GM12878 (cell line): Measurements from ENCODE around the gene GARNL3.

Experiments
- CTCF ChIP-seq, 3 experiments: IDR thresholded peaks in 2 of 3; conservative IDR thresholded peaks in 1 of 3; 2 replicates each; pipeline ENCODE4 v1.5.1; 2011; ENCODE audit warnings: low read depth in 3 of 3, low read length in 3 of 3, mild to moderate bottlenecking in 3 of 3, control low read depth in 2 of 3, moderate library complexity in 2 of 3, inconsistent platforms in 1 of 3, mixed read lengths in 1 of 3; ENCODE audit not compliant: control insufficient read depth in 2 of 3, insufficient read depth in 1 of 3; ENCODE audit errors: extremely low read depth in 1 of 3
- MAX ChIP-seq: IDR thresholded peaks from 2 replicates; pipeline ENCODE4 v1.6.1; 2012; ENCODE audit warnings: low read depth, low read length, improper control_type of control experiment
- POLR2A ChIP-seq: IDR thresholded peaks from 2 replicates; pipeline ENCODE4 v1.6.1; 2011; ENCODE audit warnings: low read depth, mild to moderate bottlenecking, low read length
- RCOR1 ChIP-seq: conservative IDR thresholded peaks from 2 replicates; pipeline ENCODE4 v1.6.1; 2012; ENCODE audit warnings: low read depth, low read length, improper control_type of control experiment
- USF1 ChIP-seq: IDR thresholded peaks from 2 replicates; pipeline ENCODE4 v1.6.1; 2011; ENCODE audit warnings: borderline replicate concordance, low read depth, mild to moderate bottlenecking, moderate library complexity, mixed read lengths, low read length; ENCODE audit not compliant: insufficient read depth; ENCODE audit errors: extremely low read length

- no peak for TF ChIP-seq POLR2A
- TF ChIP-seq MAX: no peak
- TF ChIP-seq CTCF (IDR thresholded peaks at IDR 0.05 in 2 of 3, conservative IDR thresholded peaks at IDR 0.05 in 1 of 3; ENCODE audit: control insufficient read depth in 2 of 3, extremely low read depth in 1 of 3, insufficient read depth in 1 of 3, low read depth in 3 of 3, low read length in 3 of 3): no peak
- no peak for TF ChIP-seq RCOR1
- no peak for TF ChIP-seq USF1
Observed at GRCh38 chr9:127344368-127345000, 79.9 kb downstream of the GARNL3 start.
